HuH-7 (cell line): ENCODE data around the gene CA12.
"Not testable (repeated sequence)": the region's sequence is repeated elsewhere in the genome, so short reads cannot be mapped to it uniquely, and the experiment has no call there.

Experiments used
- DNase-seq: peaks from one replicate; pipeline ENCODE4 v3.0.0; 2011; ENCODE audit warnings: low spot score

CA12 gene

DNA sequence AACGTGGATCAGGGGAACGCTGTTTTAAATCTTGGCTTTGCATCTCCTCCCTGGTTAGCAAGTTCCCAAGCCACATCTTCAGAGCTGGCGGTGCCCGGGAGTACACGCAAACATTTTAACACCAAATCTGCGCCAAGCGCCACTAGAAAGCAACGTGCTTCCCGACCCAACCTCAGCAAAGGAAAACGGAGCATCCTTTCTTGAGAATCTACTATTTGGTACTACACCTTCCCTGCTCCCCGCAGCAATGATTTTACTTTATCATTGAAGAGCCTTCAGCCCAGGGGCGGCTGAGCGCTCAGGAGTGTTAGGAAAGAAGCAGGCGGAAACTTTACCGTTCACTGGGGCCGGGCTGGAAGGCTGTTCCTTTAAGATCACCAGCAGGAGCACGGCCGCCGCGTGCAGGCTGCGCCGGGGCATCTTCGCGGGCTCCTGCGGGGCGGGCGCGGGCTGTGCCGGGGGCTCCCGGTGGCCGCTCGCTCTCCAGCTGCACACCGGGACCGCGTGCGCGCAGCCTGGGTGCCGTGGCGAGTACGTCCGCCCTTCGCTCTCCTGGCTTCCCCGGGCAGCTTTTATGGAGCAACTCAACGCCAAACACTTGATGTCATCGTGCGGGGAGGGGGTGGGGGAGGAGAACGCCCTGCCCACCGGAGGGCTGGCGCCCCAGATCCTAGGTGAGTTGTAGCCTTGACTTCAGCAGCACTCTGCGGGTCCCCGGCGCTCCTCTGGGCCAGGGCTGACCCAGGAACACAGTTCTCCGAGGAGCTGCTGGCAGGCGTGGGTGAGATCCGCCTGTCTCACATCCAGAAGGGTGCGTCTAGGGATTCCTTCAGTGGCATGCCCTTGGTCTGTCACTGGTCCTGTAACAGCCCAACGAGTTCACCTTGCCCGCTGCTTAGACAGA, at the start of gene CA12:
Gene CA12, minus strand, starts transcription at position 546 of the 904 bp plus-strand sequence. Its CDS starts 126 bp downstream, at position 420.
- peak; percentile 60 for DNase-seq

- no peak for DNase-seq
Observed at GRCh38 chr15:63430766-63431451, 49.3 kb upstream of the CA12 start.

- no peak for DNase-seq
Observed at GRCh38 chr15:63426552-63426951, 44.9 kb upstream of the CA12 start.

GRCh38 chr15:63425426-63425985, 43.9 kb upstream of the CA12 start:
- DNase-seq = no peak

DNA sequence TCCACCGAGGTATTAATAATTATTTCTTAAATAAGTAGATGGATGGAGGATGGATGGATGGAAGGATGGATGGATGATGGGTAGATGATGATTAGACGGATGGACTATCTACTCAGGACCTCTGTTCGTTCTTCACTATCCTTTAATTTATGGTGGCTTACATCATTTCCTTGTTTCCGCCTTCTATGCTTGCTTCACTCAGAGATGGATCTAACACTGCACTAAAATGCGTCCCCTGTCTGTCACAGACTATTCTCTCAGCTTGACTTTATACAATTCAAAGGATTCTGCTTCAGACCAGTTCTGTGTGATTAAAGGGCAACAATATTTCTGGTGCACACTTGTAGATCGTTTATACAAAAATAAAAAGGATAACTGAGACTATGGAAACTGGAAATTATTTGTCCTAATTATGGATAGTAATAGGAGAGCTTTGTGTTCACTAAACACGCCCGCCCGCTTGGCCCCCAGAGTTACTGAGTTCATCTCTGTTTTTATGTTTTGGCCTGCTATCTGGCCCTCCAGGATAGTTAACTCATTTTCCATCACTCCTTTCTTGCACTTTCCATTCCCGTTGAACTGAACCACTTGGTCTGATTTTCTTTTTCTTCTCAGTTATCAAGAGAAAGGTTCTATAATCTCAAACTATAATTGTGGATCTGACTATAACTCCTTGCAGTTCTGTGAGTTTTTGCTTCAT, 41.4 kb upstream of the CA12 start:
- DNase-seq = no peak

- no peak for DNase-seq
Observed at GRCh38 chr15:63421433-63421832, 39.8 kb upstream of the CA12 start.

GRCh38 chr15:63420333-63420747, 38.7 kb upstream of the CA12 start:
- DNase-seq = no peak

DNA sequence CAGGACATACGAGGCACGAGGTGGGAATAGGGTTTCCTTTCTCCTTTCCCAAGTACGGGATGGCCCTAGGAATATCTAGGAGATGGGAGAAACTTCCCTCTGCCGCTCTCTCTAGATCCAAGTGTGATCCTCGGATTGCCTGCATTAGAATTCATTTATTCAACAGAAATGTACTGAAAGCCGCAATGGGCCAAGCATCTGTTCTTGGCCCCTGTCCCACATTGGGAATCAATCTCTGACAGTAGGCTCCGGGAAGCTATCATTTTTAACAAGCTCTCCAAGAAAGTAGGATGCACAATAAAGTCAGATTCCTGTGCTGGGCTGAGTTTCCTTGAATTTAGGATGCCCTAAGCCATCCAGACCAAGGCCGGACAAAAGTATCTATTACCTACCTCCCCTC, 37.2 kb upstream of the CA12 start:
- DNase-seq = no peak

- DNase-seq = no peak
Observed at GRCh38 chr15:63417721-63418120, 36.1 kb upstream of the CA12 start.

GRCh38 chr15:63417274-63417673, 35.6 kb upstream of the CA12 start:
- not testable (repeated sequence) for DNase-seq

- no peak for DNase-seq
Observed at GRCh38 chr15:63414474-63415120, 33.0 kb upstream of the CA12 start.

DNA sequence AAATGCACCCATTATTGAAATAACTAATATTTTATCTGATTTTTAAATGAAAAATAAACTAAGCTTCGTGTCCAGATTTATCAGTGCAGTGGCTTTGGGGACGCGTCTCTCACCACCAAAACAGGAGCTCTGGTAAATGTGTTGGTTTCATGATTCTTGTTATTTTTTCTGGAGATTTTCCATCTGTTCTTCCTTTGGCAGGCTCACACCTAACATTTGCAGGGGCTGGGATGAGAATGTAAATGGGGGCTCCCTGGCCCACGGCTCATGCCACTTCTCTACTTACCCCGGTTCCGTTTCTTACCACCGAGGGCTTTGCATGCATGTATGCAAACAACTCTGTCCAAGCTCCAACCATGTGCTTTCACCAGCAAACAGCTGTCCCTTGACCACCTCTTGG, 30.9 kb upstream of the CA12 start:
- no peak for DNase-seq

- no peak for DNase-seq
Observed at GRCh38 chr15:63411866-63412265, 30.2 kb upstream of the CA12 start.

DNA sequence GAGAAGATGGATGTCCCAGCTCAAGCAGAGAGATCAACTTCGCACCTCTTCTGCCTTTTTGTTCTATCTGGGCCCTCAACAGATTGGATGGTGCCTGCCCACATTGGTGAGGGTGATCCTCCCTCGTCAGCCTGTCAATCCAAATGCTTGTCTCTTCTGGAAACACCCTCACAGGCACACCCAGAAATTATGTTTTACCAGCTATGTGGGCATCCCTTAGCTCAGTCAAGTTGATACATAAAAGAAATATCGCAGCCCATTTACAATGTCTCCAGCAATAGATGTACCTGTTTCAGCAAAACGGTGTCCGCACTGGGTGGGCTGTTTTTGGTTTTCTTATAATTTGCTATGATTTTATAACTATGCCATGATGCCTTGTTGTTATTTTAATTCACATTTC, 27.5 kb upstream of the CA12 start:
- DNase-seq = no peak

DNA sequence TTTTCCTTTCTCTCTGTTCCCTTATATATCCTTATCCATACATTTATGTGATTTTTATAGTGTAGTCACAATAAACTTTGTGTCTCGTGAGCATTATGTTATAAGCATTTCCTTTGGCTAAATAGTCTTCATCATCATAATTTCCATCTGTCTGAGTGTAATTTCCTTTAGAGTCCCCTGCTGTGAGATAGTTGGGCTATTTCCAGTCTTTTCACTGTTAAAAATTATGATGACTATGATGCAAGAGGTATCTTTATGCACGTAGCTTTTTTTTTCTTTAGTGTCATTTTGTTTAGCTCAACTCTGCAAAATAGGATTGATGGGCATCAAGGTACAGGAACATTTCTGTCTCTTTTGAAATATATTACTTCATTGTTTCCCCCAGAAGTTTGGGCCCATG, 26.9 kb upstream of the CA12 start:
- DNase-seq = no peak

GRCh38 chr15:63407612-63408011, 26.0 kb upstream of the CA12 start:
- no peak for DNase-seq

DNA sequence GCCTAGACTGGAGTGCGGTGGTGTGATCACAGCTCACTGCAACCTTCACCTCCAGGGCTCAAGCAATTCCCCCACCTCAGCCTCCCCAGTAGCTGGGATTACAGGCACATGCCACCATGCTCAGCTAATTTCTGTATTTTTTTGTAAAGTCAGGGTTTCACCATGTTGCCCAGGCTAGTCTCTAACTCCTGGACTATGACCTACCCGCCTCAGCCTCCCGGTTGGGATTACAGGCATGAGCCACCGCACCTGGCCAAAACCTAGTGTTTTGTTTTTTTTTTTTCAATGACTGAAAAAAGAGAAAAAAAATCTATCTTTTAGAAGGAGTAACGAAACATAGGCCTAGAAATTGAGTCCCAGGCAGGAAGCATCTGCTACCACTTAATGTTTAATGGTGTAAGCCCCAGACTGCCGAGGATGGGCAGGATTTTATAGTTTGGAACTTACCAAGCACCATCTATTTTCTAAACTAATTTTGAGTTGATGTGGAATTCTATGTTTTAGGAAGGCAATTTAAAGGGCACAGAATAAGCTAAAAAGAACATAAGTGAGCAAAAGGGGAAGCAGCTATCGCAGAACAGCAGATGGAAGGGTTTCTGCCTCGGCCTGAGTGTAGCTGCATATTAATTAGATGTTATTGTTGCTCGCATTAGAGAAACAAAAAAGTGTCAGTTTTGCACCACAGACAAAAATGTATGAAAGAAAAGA, 24.2 kb upstream of the CA12 start:
- DNase-seq = no peak

GRCh38 chr15:63405159-63405558, 23.5 kb upstream of the CA12 start:
- DNase-seq = no peak

DNA sequence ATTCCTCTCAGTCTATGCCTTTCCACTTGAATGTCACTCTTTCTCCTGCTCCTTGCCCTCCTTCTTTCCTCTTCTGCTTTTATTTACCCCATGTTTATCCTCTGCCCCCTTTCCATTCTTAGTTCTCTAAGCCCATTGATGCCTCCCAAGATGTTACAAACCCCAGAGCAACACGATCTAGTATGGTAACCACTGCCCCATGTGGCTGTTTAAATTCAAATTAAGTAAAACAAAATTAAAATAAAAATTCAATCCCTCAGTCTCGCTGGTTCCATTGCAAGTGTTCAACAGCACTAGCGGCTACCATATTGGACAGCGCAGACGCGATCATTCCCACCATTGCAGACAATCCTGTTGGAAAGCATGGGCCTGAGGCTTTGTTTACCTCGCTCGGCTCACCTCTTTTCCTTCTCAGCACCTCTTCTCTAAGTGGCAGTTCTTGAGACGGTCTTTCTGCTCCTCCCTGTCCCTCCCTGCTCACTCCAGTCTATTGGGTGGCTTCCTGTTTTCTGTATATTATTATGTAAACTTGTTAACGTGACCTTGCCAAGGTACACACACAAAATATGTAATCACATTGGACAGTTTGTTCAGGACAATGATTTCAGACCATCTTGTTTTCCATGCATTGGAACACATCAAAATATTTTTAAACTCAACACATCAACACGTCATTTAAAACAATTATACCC, 21.8 kb upstream of the CA12 start:
- DNase-seq = no peak

DNA sequence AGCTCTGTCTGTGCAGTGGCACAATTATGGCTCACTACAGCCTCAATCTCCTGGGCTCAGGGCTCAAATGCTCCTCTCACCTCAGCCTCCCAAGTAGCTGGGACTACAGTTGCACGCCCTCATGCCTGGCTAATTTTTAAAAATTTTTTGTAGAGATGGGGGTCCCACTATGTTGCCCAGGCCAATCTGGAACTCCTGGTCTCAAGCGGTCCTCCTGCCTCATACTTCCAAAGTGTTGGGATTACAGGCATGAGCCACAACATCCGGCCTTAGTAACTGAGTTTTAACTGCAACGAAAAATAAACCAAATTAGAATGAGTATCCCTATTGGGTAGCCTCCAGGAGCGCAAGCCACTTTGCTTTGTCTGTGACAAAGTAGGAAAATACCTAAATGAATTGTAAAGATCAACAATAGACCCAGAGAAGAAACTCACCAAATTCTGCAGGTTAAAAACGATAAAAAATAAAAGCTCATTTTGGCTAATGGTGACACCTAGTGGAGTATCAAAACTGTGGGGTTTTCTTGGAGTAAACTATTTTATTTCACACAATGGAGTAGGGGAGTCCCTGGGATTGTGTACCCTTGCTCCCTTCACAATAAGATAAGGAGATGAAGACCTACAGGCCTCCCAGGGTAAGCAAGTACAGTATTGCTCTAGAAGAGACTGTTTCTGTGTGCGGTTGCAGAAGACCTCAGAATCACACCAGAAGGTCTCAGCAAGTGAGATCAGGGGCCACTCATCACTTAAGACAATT, 21.0 kb upstream of the CA12 start:
- no peak for DNase-seq
